ENCODE data around the gene MMP11. TPM values are rescaled to one million over a fixed set of nuclear protein-coding genes. Genes with fewer than 3 reads are reported as not detected.

The MMP11 gene
- polyA plus RNA-seq, 1 of the 3 experiments (the other 2 are of a cell fraction) = 64.4 TPM

GRCh38 chr22:23769321-23769965, 3.2 kb upstream of the MMP11 start:
- H3K4me1 ChIP-seq (ENCODE audit: control insufficient read depth in 1 of 2, insufficient read depth in 2 of 2, low read depth in 1 of 2, low read length in 1 of 2) = peaks cover 4 to 31% of the 10 kb centered on the region in 2 experiments; a peak in 3 of 4 replicates
- H3K4me3 ChIP-seq (ENCODE audit: low read depth in 2 of 2, low read length in 1 of 2) = no peak overlapping the region
- H3F3A ChIP-seq (replicated peaks; ENCODE audit: insufficient read depth) = peaks cover 6% of the 10 kb centered on the region
- no peaks in the 10 kb centered on the region for H4K20me1 ChIP-seq (ENCODE audit: insufficient read depth)
- H3K36me3 ChIP-seq (replicated peaks in 1 of 2; ENCODE audit: control insufficient read depth in 1 of 2, insufficient read depth in 2 of 2, low read length in 1 of 2) = no peaks in the 10 kb centered on the region
- ChIA-PET POLR2A (interaction anchor here (0.7 kb wide), 1 partner anchor 20 kb away, joined by 3 read pairs; no protein-coding TSS in a partner anchor), CTCF (interaction anchor here (0.6 to 14.9 kb wide), 12 partner anchors 8 to 463 kb away, joined by 3 to 277 read pairs (median 3); partner anchors contain the start of gene SLC2A11)
- no peaks in the 10 kb centered on the region for H3K9me3 ChIP-seq
- no peak overlapping the region for H3K4me2 ChIP-seq
- H3K9ac ChIP-seq = no peak overlapping the region
- peaks cover 11% of the 10 kb centered on the region; the same call in 1 of the 2 replicates for H3K79me2 ChIP-seq (ENCODE audit: insufficient read depth)
- no peak overlapping the region for H3K27ac ChIP-seq (ENCODE audit: low read depth in 2 of 2, low read length in 1 of 2)
- H2AFZ ChIP-seq (ENCODE audit: low read depth) = no peak overlapping the region
- H3K27me3 ChIP-seq (ENCODE audit: insufficient read depth) = no peaks in the 10 kb centered on the region
- WGBS (ENCODE audit: low lambda C conversion rate) = 98% methylated on average over 5 of the region's 6 CpGs
- no peak for TF ChIP-seq SIN3A (IDR thresholded peaks at IDR 0.05; ENCODE audit: borderline replicate concordance, low read depth, low read length)
- TF ChIP-seq TCF12 (IDR thresholded peaks at IDR 0.05) = no peak
- TF ChIP-seq REST (IDR thresholded peaks at IDR 0.05; ENCODE audit: low read depth, low read length) = no peak
- TF ChIP-seq ZBTB33 (IDR thresholded peaks at IDR 0.05; ENCODE audit: borderline replicate concordance, low read depth) = no peak
- TF ChIP-seq FOXJ3 (CRISPR knock-in tag; IDR thresholded peaks at IDR 0.05) = no peak
- TF ChIP-seq EP300 (IDR thresholded peaks at IDR 0.05; ENCODE audit: borderline replicate concordance in 1 of 2, low read depth in 1 of 2, low read length in 1 of 2) = no peak
- no peak for TF ChIP-seq RXRA (IDR thresholded peaks at IDR 0.05; ENCODE audit: borderline replicate concordance, low read depth)
- no peak for TF ChIP-seq FOXM1 (IDR thresholded peaks at IDR 0.05; ENCODE audit: low read depth)
- no peak for TF ChIP-seq PBX3 (IDR thresholded peaks at IDR 0.05)
- TF ChIP-seq GABPA (IDR thresholded peaks at IDR 0.05; ENCODE audit: low read depth) = no peak
- no peak for TF ChIP-seq SMC3 (IDR thresholded peaks at IDR 0.05; ENCODE audit: low read depth, low read length)
- TF ChIP-seq EZH2phosphoT487 (IDR thresholded peaks at IDR 0.05; ENCODE audit: borderline replicate concordance, low read depth) = no peak
- no peak for TF ChIP-seq MXI1 (IDR thresholded peaks at IDR 0.05; ENCODE audit: low read depth, low read length)
- no peak for TF ChIP-seq NFIC (IDR thresholded peaks at IDR 0.05; ENCODE audit: borderline replicate concordance)
- TF ChIP-seq CTCF (IDR thresholded peaks at IDR 0.05) = no peak
- H3K9me2 ChIP-seq = no peaks in the 10 kb centered on the region
- DNase-seq = no peak

Measured in SK-N-SH (cell line).